ENCODE measurements around the gene SPOP. TPM values are rescaled to one million over a fixed set of nuclear protein-coding genes. Genes with fewer than 3 reads are reported as not detected.

SPOP gene
- total RNA-seq, 2 experiments from 2014 or later: 66.9 to 69.2 TPM

DNA sequence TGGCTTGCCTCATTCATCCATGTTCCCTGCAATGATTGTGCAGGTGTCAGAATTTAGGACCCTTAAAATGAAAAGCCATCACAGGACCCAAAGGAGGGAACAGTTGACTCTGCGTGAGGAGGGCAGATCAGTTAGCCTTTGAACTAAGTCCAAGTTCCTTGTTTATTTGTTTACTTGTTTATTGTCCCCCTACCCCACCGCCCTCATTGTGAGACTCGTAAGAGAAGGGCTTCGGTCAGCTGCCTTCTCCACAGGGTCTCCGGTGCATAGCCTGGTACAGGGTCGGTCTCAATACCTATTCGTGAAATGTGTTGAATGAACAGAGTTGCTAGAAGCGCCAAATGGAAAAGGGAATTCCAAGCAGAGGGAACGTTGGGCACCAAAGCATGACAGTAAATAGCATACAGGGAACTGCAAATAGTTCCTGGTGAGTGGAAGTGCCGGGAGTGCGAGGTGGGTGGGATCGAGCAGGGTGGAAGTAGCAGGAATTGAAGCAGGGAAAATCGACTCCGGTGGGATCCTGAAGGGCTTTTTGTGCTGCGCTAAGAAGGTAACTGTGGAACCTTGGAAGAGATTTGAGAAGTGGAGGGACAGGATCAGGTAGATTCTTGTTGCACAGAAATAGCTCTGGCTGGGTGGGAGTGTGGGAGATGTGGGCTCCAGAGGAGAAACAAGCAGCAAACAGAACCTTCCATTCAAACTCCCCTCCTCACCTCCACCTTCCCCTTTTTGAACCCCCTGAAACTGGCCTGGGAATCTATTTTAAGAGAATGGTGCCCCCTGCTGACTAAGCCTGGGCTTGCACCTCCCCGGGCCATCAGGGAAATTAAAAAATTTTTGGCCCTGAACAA, 17.2 kb upstream of the SPOP start:
- Mint-ChIP-seq H3K36me3 (ENCODE audit: low read depth) (no peaks in the 10 kb centered on the region), H3K9me3 (no peaks in the 10 kb centered on the region), H3K27ac (peak overlapping the region; percentile 92), H3K27me3 (ENCODE audit: low read depth) (no peaks in the 10 kb centered on the region), H3K4me1 (ENCODE audit: low read depth) (peaks cover 39% of the 10 kb centered on the region), H3K4me3 (no peak overlapping the region)
- intact Hi-C loops (cut with micrococcal nuclease): loop anchor here (1.0 to 5.0 kb wide), 3 partner anchors 120 to 283 kb away; partner anchors contain the start of genes NXPH3 and PHB1
- peak; percentile 87 for DNase-seq
- CTCF ChIA-PET: interaction anchor here (1.1 to 15.1 kb wide), 24 partner anchors 8 to 287 kb away, joined by 3 to 232 read pairs (median 6); partner anchors contain the start of genes NXPH3, SLC35B1 and SPOP

DNA sequence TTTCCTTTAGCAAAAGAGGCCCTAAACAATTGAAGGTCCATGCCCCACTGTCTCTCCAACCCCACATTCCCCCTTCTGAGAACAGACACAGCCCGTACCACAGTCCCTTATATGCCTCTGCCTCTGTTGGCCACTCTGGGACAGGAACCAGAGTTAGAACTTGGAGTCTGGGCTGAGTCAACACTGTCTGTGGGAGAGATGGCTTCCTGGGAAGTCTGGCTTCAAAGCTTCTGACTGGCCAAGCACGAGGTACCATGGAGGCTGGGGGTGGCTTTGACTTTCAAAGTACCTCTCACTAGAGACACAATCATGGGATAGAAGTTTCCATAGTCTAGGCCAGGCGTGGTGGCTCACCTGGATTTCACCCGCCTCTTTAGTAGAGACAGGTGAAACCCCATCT, 14.9 kb upstream of the SPOP start:
- H3K27ac Mint-ChIP-seq: no peak overlapping the region
- H3K4me3 Mint-ChIP-seq: no peak overlapping the region
- no peak for DNase-seq
- intact Hi-C loops (cut with micrococcal nuclease): no loop called here
- no peaks in the 10 kb centered on the region for H3K27me3 Mint-ChIP-seq (ENCODE audit: low read depth)
- CTCF ChIA-PET: interaction anchor here (1.2 to 15.1 kb wide), 3 partner anchors 12 to 159 kb away, joined by 3 to 232 read pairs (median 5); partner anchors contain the start of gene NXPH3
- H3K36me3 Mint-ChIP-seq (ENCODE audit: low read depth): peaks cover 3% of the 10 kb centered on the region
- no peaks in the 10 kb centered on the region for H3K9me3 Mint-ChIP-seq
- H3K4me1 Mint-ChIP-seq (ENCODE audit: low read depth): peaks cover 57% of the 10 kb centered on the region

DNA sequence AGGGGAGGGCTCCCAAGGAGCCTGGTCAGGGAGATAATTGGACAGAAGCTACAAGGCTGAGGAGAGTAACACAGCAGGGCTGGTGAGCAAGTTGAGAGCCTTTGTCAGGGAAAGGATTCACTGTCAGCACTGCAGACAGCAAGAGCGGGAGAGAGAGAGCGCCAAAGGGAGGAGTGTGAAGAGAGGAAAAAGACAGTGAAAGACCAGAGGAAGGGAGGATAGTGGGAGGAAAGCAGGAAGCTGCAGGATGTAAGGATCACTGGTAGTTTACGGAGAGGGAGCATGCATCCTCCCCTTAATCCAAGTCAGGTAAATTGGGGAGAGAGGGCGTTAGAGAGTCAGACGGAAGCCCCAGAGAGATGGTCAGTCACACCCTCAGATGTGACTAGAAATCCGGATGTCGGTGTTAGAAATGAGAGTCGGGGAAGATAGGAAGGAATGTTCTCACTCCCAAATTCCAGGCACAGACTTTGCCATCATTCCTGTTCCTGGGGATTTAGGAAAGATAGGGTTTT, 13.8 kb upstream of the SPOP start:
- intact Hi-C loops (cut with micrococcal nuclease): no loop called here
- no peak for DNase-seq
- H3K4me1 Mint-ChIP-seq (ENCODE audit: low read depth): peaks cover 64% of the 10 kb centered on the region
- H3K27ac Mint-ChIP-seq: no peak overlapping the region
- CTCF ChIA-PET: interaction anchor here (0.6 to 15.1 kb wide), 5 partner anchors 16 to 160 kb away, joined by 3 to 232 read pairs (median 4); partner anchors contain the start of genes NXPH3 and SLC35B1
- H3K27me3 Mint-ChIP-seq (ENCODE audit: low read depth): no peaks in the 10 kb centered on the region
- no peak overlapping the region for H3K4me3 Mint-ChIP-seq
- H3K36me3 Mint-ChIP-seq (ENCODE audit: low read depth): peaks cover 3% of the 10 kb centered on the region
- H3K9me3 Mint-ChIP-seq: no peaks in the 10 kb centered on the region

DNA sequence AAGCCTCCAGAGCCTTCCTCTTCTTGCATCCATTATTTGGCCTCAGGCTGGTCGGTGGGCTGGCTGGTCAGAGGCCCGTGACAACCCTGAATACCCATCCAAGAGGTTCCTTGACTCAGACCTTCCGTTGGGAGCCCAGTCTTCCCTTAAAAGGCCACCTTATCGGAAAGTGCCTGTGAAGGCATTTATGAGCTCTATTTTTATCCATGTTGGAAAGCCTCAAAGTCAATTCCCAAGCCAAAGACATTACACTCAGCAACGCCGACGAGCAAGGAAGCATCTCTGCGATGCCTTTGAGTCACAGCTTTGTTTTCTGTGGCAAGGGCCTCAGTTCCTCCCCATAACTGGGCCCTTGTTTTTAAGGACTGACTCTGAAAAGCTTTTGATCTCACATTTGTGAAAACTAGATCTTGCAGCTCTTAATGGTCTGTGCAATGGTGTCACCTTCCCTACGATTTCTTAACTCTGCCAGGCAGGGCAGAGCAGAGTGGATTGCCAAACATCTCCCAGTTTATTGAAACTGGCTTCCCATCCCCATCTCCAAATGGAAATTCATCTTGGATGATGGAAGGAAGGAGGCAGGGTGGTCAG, 13.3 kb upstream of the SPOP start:
- intact Hi-C loops (cut with micrococcal nuclease): no loop called here
- no peak overlapping the region for H3K27ac Mint-ChIP-seq
- no peaks in the 10 kb centered on the region for H3K27me3 Mint-ChIP-seq (ENCODE audit: low read depth)
- DNase-seq: no peak
- H3K4me3 Mint-ChIP-seq: no peak overlapping the region
- H3K36me3 Mint-ChIP-seq (ENCODE audit: low read depth): peaks cover 3% of the 10 kb centered on the region
- H3K9me3 Mint-ChIP-seq: no peaks in the 10 kb centered on the region
- H3K4me1 Mint-ChIP-seq (ENCODE audit: low read depth): peaks cover 60% of the 10 kb centered on the region
- CTCF ChIA-PET: interaction anchor here (0.6 to 15.1 kb wide), 4 partner anchors 16 to 339 kb away, joined by 3 to 232 read pairs (median 14); partner anchors contain the start of genes NXPH3 and SLC35B1

DNA sequence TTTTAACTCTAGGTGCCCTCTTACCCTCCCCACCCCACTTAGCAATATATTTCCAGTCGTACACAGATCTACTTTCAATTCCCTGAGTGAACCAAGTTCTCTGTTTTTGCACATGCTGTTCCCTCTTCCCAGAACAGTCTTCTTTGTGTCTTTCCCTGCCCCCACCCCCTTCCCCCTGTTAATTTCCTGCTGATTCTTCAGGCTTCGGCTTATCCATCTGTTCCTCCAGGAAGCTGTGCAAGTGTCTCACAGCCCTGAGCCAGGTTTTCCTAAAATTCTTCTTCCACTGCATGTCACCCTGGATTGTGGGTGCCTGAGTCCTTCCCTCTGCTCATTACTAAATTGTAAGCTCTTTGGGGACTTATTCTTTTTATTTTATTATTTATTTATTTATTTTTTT, 12.4 kb upstream of the SPOP start:
- Mint-ChIP-seq H3K27me3 (ENCODE audit: low read depth) (no peaks in the 10 kb centered on the region), H3K4me1 (ENCODE audit: low read depth) (peaks cover 51% of the 10 kb centered on the region), H3K4me3 (no peak overlapping the region), H3K27ac (no peak overlapping the region), H3K36me3 (ENCODE audit: low read depth) (peaks cover 3% of the 10 kb centered on the region), H3K9me3 (no peaks in the 10 kb centered on the region)
- no peak for DNase-seq
- intact Hi-C loops (cut with micrococcal nuclease): no loop called here
- CTCF ChIA-PET: interaction anchor here (3.0 to 15.1 kb wide), 3 partner anchors 8 to 117 kb away, joined by 8 to 232 read pairs (median 23); partner anchors contain the start of genes NXPH3 and SLC35B1

DNA sequence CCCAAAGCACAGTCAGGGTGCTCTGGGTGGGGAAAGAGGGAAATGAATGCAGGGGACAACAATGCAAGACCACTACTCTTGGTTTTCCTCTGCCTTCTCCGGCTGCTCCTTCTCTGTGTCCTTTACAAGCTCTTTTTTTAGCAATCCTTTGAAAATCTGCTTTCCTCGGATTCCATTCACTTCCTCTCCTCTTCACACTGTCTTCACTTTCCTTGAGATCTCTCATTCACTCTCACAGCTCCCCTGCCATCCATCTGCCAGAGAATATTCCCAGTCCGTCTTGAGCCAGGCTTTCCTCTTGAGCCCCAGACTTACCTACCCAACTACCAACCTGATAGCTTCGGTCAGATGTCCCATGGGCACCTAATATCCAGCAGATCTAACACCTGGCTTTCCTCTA, 11.0 kb upstream of the SPOP start:
- peak overlapping the region; percentile 71 for H3K27ac Mint-ChIP-seq
- H3K4me1 Mint-ChIP-seq (ENCODE audit: low read depth): peaks cover 47% of the 10 kb centered on the region
- intact Hi-C loops (cut with micrococcal nuclease): loop anchor here (1.0 kb wide), 1 partner anchor 11 kb away; the partner anchor contains the start of gene SPOP
- no peak for DNase-seq
- CTCF ChIA-PET: interaction anchor here (0.8 to 15.1 kb wide), 8 partner anchors 9 to 193 kb away, joined by 3 to 232 read pairs (median 4); partner anchors contain the start of genes NXPH3 and SLC35B1
- no peaks in the 10 kb centered on the region for H3K9me3 Mint-ChIP-seq
- no peaks in the 10 kb centered on the region for H3K27me3 Mint-ChIP-seq (ENCODE audit: low read depth)
- peak overlapping the region; percentile 2 for H3K4me3 Mint-ChIP-seq
- H3K36me3 Mint-ChIP-seq (ENCODE audit: low read depth): peaks cover 3% of the 10 kb centered on the region

DNA sequence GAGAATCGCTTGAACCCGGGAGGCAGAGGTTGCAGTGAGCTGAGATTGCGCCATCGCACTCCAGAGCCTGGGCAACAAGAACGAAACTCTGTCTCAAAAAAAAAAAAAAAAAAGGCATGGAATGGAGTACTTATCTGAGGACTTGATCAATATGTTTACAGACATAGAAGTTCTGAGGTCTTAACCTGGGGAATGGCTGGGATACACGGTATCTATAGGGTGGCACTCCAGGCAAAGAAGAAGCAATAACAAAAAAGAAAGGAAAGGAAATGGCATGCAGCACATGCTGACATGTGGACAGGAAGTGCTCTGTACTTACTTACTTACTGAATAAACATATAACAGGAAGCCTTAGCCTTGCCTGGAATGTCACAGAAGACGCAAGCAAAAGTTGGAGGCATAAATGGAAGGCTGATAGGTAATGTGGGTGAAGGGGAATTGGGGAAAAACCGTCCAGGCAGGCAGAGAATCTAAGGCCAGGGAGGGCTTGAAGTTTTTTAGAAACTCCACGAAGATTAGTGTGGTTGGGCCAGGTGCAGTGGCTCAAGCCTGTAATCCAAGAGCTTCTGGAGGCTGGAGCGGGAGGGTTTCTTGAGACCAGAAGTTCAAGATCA, 10.1 kb upstream of the SPOP start:
- peaks cover 3% of the 10 kb centered on the region for H3K36me3 Mint-ChIP-seq (ENCODE audit: low read depth)
- CTCF ChIA-PET: interaction anchor here (0.6 to 15.1 kb wide), 10 partner anchors 7 to 192 kb away, joined by 3 to 232 read pairs (median 6); partner anchors contain the start of gene NXPH3
- peak; percentile 53 for DNase-seq
- H3K9me3 Mint-ChIP-seq: no peaks in the 10 kb centered on the region
- H3K4me3 Mint-ChIP-seq: peak overlapping the region; percentile 36
- intact Hi-C loops (cut with micrococcal nuclease): loop anchor here (1.0 kb wide), 1 partner anchor 10 kb away; the partner anchor contains the start of gene SPOP
- no peaks in the 10 kb centered on the region for H3K27me3 Mint-ChIP-seq (ENCODE audit: low read depth)
- peaks cover 47% of the 10 kb centered on the region for H3K4me1 Mint-ChIP-seq (ENCODE audit: low read depth)
- peak overlapping the region; percentile 90 for H3K27ac Mint-ChIP-seq

DNA sequence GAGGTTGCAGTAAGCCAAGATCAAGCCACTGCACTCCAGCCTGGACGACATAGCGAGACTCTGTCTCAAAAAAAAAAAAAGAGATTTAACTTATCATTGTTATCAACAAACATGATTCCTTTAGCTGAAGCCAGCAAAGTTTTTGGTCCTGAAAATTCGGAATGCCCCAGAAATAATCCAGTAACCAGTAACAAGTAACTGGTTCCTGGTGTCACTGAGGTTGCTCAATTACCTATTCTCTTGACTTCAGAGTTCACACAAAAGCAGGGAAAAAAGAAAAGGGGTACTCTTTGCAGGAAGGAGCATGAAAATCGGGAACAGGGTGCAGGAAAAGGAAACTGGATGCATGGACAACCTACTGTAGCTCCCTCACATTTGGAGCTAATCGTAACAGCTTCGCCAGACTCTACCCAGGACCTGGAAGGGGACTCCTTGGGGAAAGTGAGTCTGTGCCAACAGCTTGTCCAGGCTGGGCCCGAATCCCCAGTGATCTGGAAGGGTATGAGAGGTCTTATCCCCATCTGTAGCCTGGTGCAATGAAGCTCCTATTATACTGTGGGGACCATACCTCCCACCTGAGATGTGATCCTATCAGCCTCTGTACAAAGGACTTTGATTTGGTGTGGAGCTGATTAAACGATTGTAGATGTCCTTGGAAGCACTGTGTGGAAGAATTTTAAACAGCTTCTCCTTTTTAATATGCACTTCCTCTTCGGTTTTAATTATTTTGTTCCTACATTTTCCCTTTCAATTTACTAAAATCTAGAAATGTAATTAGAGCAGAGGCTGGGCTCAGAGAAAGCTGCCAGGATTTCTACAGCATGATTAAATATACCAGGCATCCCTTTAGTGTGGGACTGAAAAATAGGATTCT, 3.4 kb upstream of the SPOP start:
- Mint-ChIP-seq H3K36me3 (ENCODE audit: low read depth) (peaks cover 8% of the 10 kb centered on the region), H3K27me3 (ENCODE audit: low read depth) (no peaks in the 10 kb centered on the region), H3K4me3 (no peak overlapping the region), H3K27ac (no peak overlapping the region), H3K9me3 (peaks cover 2% of the 10 kb centered on the region), H3K4me1 (ENCODE audit: low read depth) (peaks cover 12% of the 10 kb centered on the region)
- DNase-seq: no peak
- CTCF ChIA-PET: interaction anchor here (0.6 to 2.7 kb wide), 6 partner anchors 12 to 1330 kb away, joined by 3 to 8 read pairs (median 4); no protein-coding TSS in a partner anchor
- intact Hi-C loops (cut with micrococcal nuclease): no loop called here

DNA sequence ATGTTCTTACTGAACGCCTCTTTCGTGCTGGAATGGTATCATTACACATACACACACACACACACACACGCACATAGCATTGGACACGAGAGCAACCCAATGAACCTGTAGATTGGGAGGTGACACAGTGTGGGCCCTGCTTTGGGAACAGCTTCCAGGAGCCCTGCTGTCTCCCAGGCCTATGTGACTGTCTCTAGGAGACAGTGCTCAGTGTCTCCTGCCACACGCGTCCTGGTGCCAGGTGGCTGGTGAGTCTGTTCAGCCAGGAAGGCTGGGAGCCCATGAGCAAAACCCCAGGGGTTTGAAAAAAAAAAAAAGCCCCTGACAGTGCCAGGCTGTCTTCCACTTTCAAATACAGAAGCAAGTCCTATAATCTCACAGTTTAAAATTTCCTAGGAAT, 2.4 kb upstream of the SPOP start:
- H3K9me3 Mint-ChIP-seq: peaks cover 2% of the 10 kb centered on the region
- intact Hi-C loops (cut with micrococcal nuclease): no loop called here
- peaks cover 9% of the 10 kb centered on the region for H3K36me3 Mint-ChIP-seq (ENCODE audit: low read depth)
- no peak overlapping the region for H3K4me3 Mint-ChIP-seq
- H3K4me1 Mint-ChIP-seq (ENCODE audit: low read depth): peaks cover 21% of the 10 kb centered on the region
- H3K27me3 Mint-ChIP-seq (ENCODE audit: low read depth): no peaks in the 10 kb centered on the region
- CTCF ChIA-PET: interaction anchor here (0.8 to 2.7 kb wide), 2 partner anchors 14 to 16 kb away, joined by 3 to 8 read pairs; no protein-coding TSS in a partner anchor
- H3K27ac Mint-ChIP-seq: no peak overlapping the region
- no peak for DNase-seq

DNA sequence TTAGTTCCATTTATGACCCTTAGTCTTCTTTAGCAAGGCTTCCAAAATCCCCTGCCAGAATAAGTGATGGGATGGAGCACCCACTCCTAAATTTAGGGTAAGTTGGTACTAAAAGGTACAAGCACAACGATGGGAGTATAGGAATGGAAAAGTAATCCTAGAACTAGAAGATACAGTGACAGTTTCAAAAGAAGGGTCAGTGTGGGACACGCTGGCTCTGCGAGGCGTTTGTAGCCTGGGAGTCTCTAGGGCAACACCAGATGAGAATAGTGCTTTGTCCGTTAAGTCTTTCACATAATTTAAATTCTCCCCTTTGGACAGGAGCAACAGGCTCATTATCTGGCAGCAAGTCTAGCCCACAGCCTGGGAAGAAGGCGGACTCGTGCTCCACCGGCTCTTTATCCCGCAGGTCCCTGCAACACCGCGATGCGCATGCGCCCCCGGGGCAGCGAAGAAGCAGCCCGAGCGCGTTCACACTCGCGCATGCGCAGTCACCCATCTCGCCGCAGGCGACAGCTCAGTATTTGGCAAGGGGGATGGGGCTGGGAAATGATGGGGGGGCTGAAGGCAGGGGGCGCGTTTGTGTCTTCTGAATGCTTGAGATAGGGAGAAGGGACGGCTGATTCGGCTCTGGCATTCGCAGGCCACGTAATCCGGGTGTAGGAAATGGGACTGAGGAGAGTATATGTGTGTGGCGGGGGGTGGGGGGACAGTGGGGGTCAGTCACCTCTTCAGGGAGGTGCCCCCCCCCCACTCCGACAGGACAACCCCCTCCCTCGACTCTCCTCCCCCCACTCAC, 564 bp downstream of the SPOP start:
- peaks cover 19% of the 10 kb centered on the region for H3K36me3 Mint-ChIP-seq (ENCODE audit: low read depth)
- peak; percentile 96 for DNase-seq
- CTCF ChIA-PET: interaction anchor here (0.7 to 1.0 kb wide), 3 partner anchors 18 to 106 kb away, joined by 3 to 6 read pairs (median 5); partner anchors contain the start of gene SLC35B1
- intact Hi-C loops (cut with micrococcal nuclease): loop anchor here (1.0 to 10.0 kb wide), 6 partner anchors 31 to 377 kb away; partner anchors contain the start of genes FAM117A and ITGA3
- peaks cover 44% of the 10 kb centered on the region for H3K4me1 Mint-ChIP-seq (ENCODE audit: low read depth)
- no peaks in the 10 kb centered on the region for H3K27me3 Mint-ChIP-seq (ENCODE audit: low read depth)
- H3K27ac Mint-ChIP-seq: peak overlapping the region; percentile 95
- peak overlapping the region; percentile 93 for H3K4me3 Mint-ChIP-seq
- peaks cover 2% of the 10 kb centered on the region for H3K9me3 Mint-ChIP-seq

Data from activated naive CD4-positive, alpha-beta T cell treated with anti-CD3 and anti-CD28 coated beads for 36 hours (primary cell).